Activated naive CD4-positive, alpha-beta T cell treated with anti-CD3 and anti-CD28 coated beads, Interleukin-2, amount 50 U/mL, for 24 hours (primary cell): Measurements from ENCODE around the gene KATNIP.

Experiments used
- H3K27ac Mint-ChIP-seq: one replicate; pipeline ENCODE4 v1.8.0; 2021; ENCODE audit warnings: mild to moderate bottlenecking, mixed read lengths
- H3K27me3 Mint-ChIP-seq: one replicate; pipeline ENCODE4 v1.8.0; 2021; ENCODE audit warnings: mixed read lengths
- H3K36me3 Mint-ChIP-seq: one replicate; pipeline ENCODE4 v1.8.0; 2021; ENCODE audit warnings: mixed read lengths
- H3K4me1 Mint-ChIP-seq: one replicate; pipeline ENCODE4 v1.8.0; 2021; ENCODE audit warnings: mixed read lengths
- H3K4me3 Mint-ChIP-seq: one replicate; pipeline ENCODE4 v1.8.0; 2021; ENCODE audit warnings: mild to moderate bottlenecking, mixed read lengths
- H3K9me3 Mint-ChIP-seq: one replicate; pipeline ENCODE4 v1.8.0; 2021; ENCODE audit warnings: mixed read lengths

The KATNIP gene

DNA sequence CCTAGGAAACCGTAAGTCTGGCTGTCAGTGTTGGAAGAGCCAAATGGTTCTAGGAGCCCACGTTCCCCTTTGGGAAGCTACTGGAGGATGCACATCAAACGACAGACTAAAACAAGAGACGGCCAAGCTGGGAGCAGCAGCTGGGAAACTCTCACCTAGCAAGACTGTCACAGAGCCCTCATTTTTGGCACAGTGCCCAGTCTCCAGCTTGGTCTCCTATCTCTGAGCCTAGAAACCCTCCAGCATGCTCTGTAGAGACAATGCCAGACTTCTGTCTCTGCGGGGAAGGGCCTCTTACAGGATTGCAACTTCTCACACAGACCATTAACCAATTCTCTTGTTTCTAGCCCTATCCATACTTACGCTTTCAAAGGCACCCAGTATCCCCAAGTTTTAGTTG, 23.8 kb upstream of the KATNIP start:
- Mint-ChIP-seq H3K27me3 (no peaks in the 10 kb centered on the region), H3K4me3 (no peak overlapping the region), H3K9me3 (no peaks in the 10 kb centered on the region), H3K4me1 (no peaks in the 10 kb centered on the region), H3K36me3 (peaks cover 28% of the 10 kb centered on the region), H3K27ac (no peak overlapping the region)

DNA sequence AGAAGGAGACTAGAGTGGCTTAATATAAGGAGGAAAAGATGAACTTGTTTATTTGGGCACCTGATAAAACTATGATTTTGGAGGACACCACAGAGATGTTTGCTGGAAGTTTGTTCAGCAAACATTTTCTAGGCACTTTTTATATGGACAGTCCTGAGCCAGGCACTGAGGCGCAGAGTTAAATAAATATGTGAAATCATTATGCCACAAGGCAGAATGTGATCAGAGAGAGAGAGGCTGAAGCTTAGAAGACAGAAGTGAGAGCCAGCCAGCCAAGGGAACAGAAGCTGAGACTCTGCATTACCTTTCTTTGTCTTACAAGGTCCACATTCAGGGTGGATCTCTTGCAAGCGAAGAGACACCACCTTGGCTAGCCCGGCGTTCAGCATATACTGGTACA, 21.6 kb upstream of the KATNIP start:
- H3K4me1 Mint-ChIP-seq: peaks cover 4% of the 10 kb centered on the region
- H3K9me3 Mint-ChIP-seq: no peaks in the 10 kb centered on the region
- no peak overlapping the region for H3K4me3 Mint-ChIP-seq
- no peak overlapping the region for H3K27ac Mint-ChIP-seq
- no peaks in the 10 kb centered on the region for H3K27me3 Mint-ChIP-seq
- peaks cover 27% of the 10 kb centered on the region for H3K36me3 Mint-ChIP-seq

DNA sequence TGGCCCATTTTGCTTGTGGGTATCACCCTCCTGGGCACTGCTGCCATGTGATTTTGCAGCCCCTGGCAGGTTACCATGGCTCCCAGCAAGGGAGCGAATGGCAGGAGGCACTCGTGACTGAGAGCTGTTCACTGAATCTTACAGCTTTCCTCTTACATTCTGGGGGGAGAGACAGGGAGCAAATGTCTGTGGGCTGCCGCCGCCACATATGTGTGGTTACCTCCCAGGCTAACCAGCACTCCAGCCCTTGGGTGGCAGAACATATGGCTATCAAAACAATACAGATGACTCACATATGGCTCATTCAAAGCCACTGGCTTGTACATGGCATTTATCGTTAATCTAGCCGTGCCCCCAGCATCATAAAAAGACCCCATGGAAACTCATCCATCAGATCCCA, 20.0 kb upstream of the KATNIP start:
- Mint-ChIP-seq H3K9me3 (no peaks in the 10 kb centered on the region), H3K4me3 (no peak overlapping the region), H3K4me1 (peaks cover 4% of the 10 kb centered on the region), H3K27ac (no peak overlapping the region), H3K36me3 (peaks cover 34% of the 10 kb centered on the region), H3K27me3 (no peaks in the 10 kb centered on the region)

DNA sequence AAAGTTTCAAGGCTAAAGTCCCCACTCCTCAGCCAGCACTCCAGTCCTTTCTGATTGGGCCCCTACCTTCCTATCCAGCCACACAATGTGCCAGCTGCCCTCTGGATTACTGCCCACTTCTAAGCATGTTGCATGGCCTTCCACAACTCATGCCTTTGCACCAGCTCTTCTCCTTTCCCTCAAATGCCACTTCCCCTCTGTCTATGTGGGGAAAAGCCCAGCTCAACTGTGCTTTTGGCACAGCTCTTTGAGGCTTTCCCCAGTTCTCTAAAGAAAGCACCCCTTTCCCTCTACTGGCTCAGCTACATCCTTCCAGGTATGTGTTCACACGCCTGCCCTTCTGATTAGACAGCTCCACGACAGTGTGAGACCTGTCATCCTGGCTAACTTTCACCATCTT, 18.8 kb upstream of the KATNIP start:
- H3K9me3 Mint-ChIP-seq: no peaks in the 10 kb centered on the region
- H3K36me3 Mint-ChIP-seq: peaks cover 32% of the 10 kb centered on the region
- H3K4me1 Mint-ChIP-seq: peaks cover 4% of the 10 kb centered on the region
- no peak overlapping the region for H3K4me3 Mint-ChIP-seq
- H3K27ac Mint-ChIP-seq: no peak overlapping the region
- no peaks in the 10 kb centered on the region for H3K27me3 Mint-ChIP-seq

DNA sequence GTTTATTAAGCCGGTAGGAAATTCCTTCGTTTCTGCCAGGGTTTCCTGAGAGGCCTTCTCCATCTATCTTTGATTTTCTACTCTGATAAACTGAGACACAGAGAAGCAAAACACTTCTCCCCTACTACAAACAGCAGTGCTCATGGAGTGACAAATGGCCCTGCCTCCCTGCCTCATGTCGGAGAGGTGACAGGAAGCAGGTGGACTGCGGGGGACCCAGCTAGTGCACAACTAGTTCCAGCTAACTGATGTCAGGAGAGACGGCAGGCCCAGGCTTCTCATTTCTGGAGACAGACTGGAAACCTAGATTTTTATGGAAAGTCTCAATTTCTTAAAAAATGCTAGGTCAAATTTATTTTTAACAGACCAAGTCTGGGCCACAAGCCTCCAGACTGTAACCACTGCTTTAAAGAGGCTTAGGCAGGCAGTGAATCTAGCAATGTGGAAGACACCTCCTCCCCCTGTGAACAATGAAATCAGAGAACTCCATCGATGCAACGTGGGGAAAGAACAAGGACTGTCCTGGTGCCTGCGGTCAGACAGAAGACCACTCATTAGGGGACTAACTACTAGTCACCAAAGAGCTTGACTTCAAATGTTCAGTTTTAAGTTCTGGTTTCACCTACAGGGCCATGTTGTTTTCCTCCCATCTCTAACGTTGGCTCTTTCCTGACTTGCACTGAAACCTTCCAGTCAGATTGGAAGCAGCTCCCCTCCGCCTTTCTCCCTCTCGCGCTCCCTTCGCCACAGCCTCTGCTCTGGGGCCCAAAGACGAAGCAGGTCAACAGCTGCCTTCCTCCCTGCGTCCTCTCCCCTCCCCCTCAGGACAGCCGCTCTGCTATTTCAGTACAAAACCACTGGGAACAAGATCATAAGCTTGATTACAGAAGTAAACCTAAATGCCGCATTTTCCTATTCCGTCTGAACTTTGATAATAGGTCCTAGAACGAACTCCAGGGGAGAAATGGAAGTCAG, 17.8 kb upstream of the KATNIP start:
- Mint-ChIP-seq H3K4me3 (no peak overlapping the region), H3K9me3 (no peaks in the 10 kb centered on the region), H3K4me1 (peaks cover 4% of the 10 kb centered on the region), H3K36me3 (peaks cover 36% of the 10 kb centered on the region), H3K27ac (peak overlapping the region; percentile 79), H3K27me3 (no peaks in the 10 kb centered on the region)

DNA sequence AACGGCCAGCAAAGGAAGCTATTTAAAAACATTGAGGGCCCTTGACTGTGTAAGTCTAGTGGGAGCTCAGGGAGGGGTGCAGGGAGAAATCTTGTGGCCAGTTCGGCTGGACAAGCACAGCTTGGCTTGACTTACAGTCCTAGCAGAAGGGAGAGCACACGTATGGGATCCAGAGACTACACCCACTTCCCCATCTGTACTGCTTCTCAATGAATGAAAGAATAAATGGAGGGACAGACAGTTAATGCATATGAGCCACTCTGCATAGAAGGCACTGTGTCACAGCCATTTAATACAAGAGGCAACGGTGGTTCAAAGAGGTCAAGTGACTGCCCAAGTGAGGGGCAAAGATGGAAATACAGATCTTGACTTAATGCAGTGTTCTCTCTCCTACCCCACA, 15.7 kb upstream of the KATNIP start:
- H3K4me1 Mint-ChIP-seq: peaks cover 8% of the 10 kb centered on the region
- H3K36me3 Mint-ChIP-seq: peaks cover 36% of the 10 kb centered on the region
- no peaks in the 10 kb centered on the region for H3K27me3 Mint-ChIP-seq
- no peak overlapping the region for H3K4me3 Mint-ChIP-seq
- H3K27ac Mint-ChIP-seq: no peak overlapping the region
- no peaks in the 10 kb centered on the region for H3K9me3 Mint-ChIP-seq

DNA sequence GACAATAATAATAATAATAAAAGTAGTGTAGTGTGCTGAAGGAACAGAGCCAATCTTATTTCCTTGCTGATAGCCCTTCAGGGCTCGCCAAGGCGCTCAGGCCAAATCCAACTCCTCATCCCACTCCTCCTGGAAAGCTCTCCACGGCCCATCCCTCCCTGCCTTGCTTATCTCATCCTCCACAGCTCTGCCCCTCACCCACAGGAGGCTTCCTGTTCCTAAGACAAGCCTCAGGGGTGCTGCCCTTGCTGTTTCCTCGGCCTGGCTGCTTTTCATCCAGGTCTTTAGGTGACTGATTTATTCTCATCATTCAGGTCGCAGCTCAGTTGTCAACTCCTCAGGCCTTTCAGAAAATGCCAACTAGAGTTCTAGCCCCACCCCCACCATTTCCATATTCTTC, 11.4 kb upstream of the KATNIP start:
- peak overlapping the region; percentile 81 for H3K27ac Mint-ChIP-seq
- H3K4me3 Mint-ChIP-seq: no peak overlapping the region
- no peaks in the 10 kb centered on the region for H3K9me3 Mint-ChIP-seq
- H3K36me3 Mint-ChIP-seq: peaks cover 40% of the 10 kb centered on the region
- no peaks in the 10 kb centered on the region for H3K27me3 Mint-ChIP-seq
- H3K4me1 Mint-ChIP-seq: peaks cover 3% of the 10 kb centered on the region

DNA sequence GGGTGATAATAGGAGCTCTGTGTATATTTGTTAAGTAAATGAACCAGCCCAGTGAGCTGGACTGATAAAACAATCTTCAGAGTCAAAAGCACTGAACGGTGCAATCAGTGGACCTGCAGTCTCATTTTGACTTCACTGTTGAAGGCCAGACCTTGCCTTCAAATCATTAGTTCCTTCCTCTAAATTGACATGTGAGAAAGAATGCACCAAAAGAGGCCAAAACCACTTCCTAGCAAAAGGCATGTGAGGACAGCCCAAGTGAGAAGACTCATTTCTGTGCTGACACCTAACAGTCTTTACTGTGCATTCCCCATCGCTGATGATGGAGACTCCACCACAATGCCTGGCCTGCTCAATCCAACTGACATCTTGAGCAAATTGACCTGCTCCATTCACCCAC, 10.8 kb upstream of the KATNIP start:
- Mint-ChIP-seq H3K4me3 (no peak overlapping the region), H3K36me3 (peaks cover 40% of the 10 kb centered on the region), H3K27me3 (no peaks in the 10 kb centered on the region)

DNA sequence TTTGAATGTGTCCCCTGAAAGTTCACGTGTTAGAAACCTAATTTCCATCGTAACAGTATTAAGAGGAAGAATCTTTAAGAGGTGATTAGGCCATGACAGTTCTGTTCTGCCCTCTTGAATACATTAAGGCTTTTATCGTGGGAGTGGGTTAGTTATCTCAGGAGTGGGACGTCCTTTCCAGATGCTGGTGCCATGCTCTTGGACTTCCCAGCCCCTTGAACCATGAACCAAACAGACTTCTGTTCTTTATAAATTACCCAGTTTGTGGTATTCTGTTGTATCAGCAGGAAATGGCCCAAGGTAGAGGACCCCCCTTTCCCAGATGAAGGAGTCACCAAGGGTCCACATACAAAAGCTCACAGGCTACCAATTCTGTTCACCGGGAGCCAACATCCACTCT, 10.3 kb upstream of the KATNIP start:
- H3K4me1 Mint-ChIP-seq: peaks cover 3% of the 10 kb centered on the region
- H3K27me3 Mint-ChIP-seq: no peaks in the 10 kb centered on the region
- no peak overlapping the region for H3K27ac Mint-ChIP-seq
- peaks cover 42% of the 10 kb centered on the region for H3K36me3 Mint-ChIP-seq
- H3K4me3 Mint-ChIP-seq: no peak overlapping the region
- no peaks in the 10 kb centered on the region for H3K9me3 Mint-ChIP-seq

More for the DNA sequence above, 10.8 kb upstream of the KATNIP start:
- no peaks in the 10 kb centered on the region for H3K9me3 Mint-ChIP-seq
- H3K4me1 Mint-ChIP-seq: peaks cover 3% of the 10 kb centered on the region
- no peak overlapping the region for H3K27ac Mint-ChIP-seq

DNA sequence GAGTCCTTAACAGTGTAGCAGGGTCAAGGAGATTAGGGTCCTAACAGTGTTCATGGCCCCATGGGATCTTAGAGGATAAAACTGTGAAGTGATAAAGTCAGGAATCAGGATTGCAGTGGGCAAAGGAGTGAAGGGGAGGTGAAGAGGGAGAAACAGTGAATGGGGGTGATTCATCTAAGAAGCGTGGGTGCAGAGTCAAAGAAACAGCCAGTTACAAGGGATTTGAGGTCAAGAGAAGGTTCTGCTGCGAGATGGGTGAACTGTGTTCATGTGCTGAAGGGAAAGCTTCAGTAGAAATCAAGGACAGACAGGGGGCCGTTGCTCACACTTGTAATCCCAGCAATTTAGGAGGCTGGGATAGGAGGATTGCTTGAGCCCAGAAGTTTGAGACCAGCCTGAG, 6.1 kb upstream of the KATNIP start:
- Mint-ChIP-seq H3K27me3 (no peaks in the 10 kb centered on the region), H3K9me3 (no peaks in the 10 kb centered on the region), H3K4me3 (no peak overlapping the region), H3K36me3 (peaks cover 31% of the 10 kb centered on the region), H3K4me1 (peaks cover 30% of the 10 kb centered on the region), H3K27ac (no peak overlapping the region)

DNA sequence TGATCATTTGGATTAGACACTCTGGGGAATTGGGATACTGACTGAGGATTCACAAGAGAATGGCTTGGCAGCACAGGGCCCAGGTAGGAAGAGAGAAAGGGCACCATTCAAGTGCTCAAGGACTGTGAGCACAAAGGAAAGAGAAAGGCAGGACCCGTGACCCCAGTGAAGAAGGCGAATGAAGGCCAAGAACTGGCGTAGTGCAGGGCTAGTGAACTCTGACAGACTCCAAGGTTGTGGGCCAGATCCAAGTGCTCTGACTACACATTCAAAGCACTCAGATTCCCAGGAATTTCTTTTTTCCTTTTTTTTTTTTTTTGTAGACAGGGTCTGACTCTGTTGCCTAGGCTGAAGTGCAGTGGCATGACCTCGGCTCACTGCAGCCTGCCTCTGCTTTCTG, 5.3 kb upstream of the KATNIP start:
- no peak overlapping the region for H3K4me3 Mint-ChIP-seq
- peaks cover 36% of the 10 kb centered on the region for H3K4me1 Mint-ChIP-seq

DNA sequence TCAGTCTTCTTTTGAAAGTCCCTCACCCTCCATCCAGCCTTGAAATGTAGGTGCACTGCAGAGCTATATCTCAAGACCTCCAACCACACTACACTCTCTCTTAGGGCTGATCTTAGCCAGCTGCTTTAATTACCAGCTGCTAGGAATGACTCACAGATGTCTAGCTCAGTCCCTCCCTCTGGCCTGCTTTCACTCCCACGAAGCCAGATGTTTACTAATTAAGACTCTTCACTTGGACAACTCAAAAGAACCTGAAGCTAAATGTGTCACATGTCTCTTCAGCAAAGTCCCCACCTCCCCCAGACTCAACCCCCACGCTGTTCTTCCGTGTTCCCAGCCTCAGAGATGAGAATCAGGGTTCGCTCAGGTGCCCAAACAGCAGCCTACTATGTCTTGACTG, 2.8 kb upstream of the KATNIP start:
- Mint-ChIP-seq H3K9me3 (no peaks in the 10 kb centered on the region), H3K4me1 (peaks cover 48% of the 10 kb centered on the region), H3K27ac (no peak overlapping the region), H3K36me3 (peaks cover 12% of the 10 kb centered on the region), H3K4me3 (peak overlapping the region; percentile 16), H3K27me3 (no peaks in the 10 kb centered on the region)

More for the DNA sequence above, 5.3 kb upstream of the KATNIP start:
- Mint-ChIP-seq H3K36me3 (peaks cover 27% of the 10 kb centered on the region), H3K9me3 (no peaks in the 10 kb centered on the region), H3K27ac (no peak overlapping the region), H3K27me3 (no peaks in the 10 kb centered on the region)

DNA sequence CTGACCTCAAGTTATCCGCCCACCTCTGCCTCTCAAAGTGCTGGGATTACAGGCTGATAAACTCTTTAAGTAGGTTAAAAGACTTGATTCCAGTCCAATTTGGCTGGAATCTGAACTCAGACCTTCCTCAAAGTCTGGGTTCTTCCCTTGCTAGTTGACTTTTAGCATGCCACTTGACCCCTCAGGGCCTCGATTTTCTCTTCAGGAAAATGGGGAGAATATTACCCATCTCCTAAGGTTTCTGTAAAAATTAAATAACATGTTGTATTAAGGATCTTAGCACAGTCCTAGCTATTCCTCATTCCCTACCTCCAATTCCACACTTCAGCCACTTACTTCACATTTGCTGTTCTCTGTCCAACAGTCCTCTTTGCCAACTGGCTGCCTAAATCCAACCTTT, 2.1 kb upstream of the KATNIP start:
- Mint-ChIP-seq H3K36me3 (peaks cover 9% of the 10 kb centered on the region), H3K4me3 (no peak overlapping the region), H3K9me3 (no peaks in the 10 kb centered on the region), H3K27ac (no peak overlapping the region), H3K27me3 (no peaks in the 10 kb centered on the region), H3K4me1 (peaks cover 48% of the 10 kb centered on the region)

DNA sequence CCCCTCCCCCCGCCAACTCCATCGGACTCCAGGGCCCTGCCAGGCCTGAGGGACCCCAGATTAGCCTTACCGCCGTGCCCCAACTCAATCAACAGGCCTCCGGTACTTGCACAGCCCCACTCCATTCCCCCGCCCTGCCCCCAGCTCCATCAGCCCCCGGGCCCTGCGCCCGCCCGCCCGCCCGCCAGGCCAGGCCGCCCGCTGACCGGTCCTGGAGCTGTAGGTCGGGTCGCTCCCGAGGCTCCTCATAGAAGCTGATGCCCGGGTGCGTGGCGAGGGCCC, 539 bp upstream of the KATNIP start:
- Mint-ChIP-seq H3K4me3 (peak overlapping the region; percentile 99), H3K27ac (peak overlapping the region; percentile 96), H3K9me3 (no peaks in the 10 kb centered on the region), H3K4me1 (peaks cover 48% of the 10 kb centered on the region), H3K36me3 (peaks cover 2% of the 10 kb centered on the region), H3K27me3 (no peaks in the 10 kb centered on the region)

DNA sequence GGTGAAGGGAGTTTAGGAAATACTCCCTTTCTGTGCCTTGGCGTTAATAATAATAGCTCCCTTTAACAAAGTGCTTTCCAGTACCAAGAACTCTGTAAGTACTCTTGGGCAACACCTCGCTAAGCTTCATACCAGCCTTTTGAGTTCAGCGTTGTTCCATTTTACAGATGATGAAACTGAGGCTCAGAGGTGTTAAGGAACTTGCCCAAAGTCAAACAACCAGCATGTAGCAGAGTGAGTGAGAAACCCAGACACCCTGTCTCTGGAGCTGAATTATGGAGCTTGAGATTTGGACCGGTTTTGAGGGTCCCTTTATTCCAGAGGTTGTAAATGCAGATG, 607 bp downstream of the KATNIP start:
- Mint-ChIP-seq H3K9me3 (no peaks in the 10 kb centered on the region), H3K4me1 (peaks cover 44% of the 10 kb centered on the region), H3K4me3 (peak overlapping the region; percentile 99), H3K27ac (peak overlapping the region; percentile 96), H3K36me3 (no peaks in the 10 kb centered on the region), H3K27me3 (no peaks in the 10 kb centered on the region)

DNA sequence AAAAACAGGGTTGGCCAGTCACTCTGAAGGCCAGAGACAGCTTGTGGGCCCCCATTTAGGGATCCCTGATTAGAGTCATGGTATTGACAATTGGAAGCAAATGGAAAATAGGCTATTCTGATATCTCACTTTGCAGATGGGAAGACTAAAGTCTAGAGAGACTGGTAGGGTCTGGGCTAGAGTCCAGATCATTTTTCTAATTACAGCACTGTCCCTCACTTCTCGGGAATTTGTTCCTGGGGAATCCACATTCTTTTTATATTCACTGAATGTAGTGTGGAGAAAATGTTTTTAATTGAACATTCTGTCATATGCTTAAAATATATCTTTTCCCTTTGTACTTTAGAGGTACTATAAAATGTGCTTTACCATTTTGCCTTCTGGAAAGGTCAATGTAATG, 1.1 kb downstream of the KATNIP start:
- H3K27ac Mint-ChIP-seq: no peak overlapping the region
- peaks cover 42% of the 10 kb centered on the region for H3K4me1 Mint-ChIP-seq
- H3K4me3 Mint-ChIP-seq: peak overlapping the region; percentile 99
- H3K27me3 Mint-ChIP-seq: no peaks in the 10 kb centered on the region
- no peaks in the 10 kb centered on the region for H3K9me3 Mint-ChIP-seq
- H3K36me3 Mint-ChIP-seq: no peaks in the 10 kb centered on the region

DNA sequence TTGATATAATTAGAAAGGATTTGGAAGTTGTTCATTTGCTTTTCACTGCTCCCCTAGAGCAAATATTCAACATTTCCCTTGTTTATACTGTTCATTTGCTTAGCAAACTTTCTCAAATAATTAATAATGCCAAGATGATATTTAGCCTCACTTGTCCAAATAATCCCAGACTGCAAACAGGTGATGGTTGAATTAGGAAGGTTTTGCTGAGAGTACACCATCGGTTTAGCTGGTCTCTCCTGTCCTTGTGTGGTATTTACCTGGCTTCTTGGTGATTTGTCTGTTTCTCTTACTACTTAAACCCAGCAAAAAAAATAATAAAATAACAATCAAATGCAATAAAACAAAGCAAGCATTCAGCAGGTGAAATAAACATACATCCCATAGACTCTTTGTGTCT, 6.5 kb downstream of the KATNIP start:
- Mint-ChIP-seq H3K4me1 (no peaks in the 10 kb centered on the region), H3K4me3 (no peak overlapping the region), H3K27me3 (no peaks in the 10 kb centered on the region), H3K9me3 (no peaks in the 10 kb centered on the region), H3K36me3 (peaks cover 5% of the 10 kb centered on the region), H3K27ac (no peak overlapping the region)
